HG02759 (cell line): ENCODE results near the gene CYP8B1.

Source experiments
- ATAC-seq: cut with Tn5 transposase; IDR thresholded peaks from one replicate; pipeline ENCODE4 v1.9.1; 2021; ENCODE audit warnings: mild to moderate bottlenecking, moderate library complexity; ENCODE audit not compliant: unreplicated experiment

Gene CYP8B1, protein sequence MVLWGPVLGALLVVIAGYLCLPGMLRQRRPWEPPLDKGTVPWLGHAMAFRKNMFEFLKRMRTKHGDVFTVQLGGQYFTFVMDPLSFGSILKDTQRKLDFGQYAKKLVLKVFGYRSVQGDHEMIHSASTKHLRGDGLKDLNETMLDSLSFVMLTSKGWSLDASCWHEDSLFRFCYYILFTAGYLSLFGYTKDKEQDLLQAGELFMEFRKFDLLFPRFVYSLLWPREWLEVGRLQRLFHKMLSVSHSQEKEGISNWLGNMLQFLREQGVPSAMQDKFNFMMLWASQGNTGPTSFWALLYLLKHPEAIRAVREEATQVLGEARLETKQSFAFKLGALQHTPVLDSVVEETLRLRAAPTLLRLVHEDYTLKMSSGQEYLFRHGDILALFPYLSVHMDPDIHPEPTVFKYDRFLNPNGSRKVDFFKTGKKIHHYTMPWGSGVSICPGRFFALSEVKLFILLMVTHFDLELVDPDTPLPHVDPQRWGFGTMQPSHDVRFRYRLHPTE

GRCh38 chr3:42875325-42876151, at the start of gene CYP8B1:
Gene CYP8B1, minus strand, starts transcription at chr3:42875879. Its CDS starts 63 bp downstream, at chr3:42875816.
- ATAC-seq, result no peak

GRCh38 chr3:42923606-42924005, 47.9 kb upstream of the CYP8B1 start:
- ATAC-seq, result no peak

DNA sequence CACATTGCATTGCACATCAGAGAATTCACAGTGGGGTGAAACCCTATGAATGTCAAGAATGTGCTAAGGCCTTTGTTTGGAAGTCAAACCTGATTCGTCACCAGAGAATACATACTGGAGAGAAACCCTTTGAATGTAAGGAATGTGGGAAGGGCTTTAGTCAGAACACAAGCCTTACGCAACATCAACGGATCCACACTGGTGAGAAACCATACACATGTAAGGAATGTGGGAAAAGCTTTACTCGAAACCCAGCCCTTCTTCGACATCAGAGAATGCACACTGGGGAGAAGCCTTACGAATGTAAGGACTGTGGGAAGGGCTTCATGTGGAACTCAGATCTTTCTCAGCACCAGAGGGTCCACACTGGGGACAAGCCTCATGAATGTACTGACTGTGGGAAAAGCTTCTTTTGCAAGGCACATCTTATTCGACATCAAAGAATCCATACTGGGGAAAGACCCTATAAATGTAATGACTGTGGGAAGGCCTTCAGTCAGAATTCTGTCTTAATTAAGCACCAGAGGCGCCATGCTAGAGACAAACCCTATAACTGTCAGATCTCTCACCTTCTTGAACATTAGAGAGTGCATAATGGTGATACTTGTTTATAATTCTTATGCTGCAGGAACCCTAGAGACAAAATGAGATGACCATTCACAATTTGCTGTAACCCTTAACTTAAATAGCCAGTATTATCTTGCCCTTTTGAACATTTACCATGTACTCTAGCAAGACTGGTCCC, 39.3 kb upstream of the CYP8B1 start:
- ATAC-seq, result no peak

DNA sequence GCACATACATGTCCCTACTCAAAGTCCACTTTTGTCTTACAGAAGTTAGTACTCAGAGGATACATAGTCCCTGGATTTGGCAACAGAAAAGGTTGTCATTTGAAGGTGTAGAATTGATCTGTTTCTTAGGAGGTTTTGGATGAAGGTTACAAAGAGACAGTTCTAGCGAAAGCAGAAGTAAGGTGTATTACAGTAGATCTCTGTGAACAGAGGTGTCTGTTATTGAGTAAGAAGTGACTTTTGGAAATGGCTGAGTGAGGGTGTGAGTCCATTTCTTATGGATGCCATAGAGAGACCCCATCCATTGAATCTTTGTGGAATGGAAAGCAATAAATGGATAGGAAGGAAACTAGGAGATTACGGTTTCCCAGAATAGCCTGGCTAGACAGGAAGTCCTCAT, 35.9 kb upstream of the CYP8B1 start:
- ATAC-seq, result no peak

GRCh38 chr3:42908675-42909074, 33.0 kb upstream of the CYP8B1 start:
- ATAC-seq, result no peak

DNA sequence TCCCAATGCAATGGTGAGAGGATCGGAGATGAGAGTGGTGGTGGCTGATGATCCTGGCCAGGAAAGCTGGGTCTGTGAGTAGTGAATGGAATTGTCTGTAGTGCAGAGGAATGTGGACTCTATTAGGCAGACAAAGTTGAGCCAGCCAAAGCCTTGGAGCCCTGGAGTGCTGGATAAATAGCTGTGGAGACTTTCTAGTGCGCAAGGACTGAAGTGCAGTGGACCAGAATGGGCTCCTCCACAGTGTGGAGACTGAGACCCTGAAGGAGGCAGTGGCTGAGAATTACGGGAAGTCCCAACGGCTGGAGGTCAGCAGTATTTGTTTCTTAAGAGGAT, 31.1 kb upstream of the CYP8B1 start:
- no peak for ATAC-seq

- ATAC-seq, result no peak
Observed at GRCh38 chr3:42906070-42906847, 30.6 kb upstream of the CYP8B1 start, which contains the start of gene ZNF662. Gene ZNF662, plus strand, starts transcription at chr3:42906142. Its CDS starts 1,973 bp downstream, at chr3:42908115.

- ATAC-seq, result no peak
Observed at GRCh38 chr3:42905740-42906069, 30.0 kb upstream of the CYP8B1 start.

- ATAC-seq, result no peak
Observed at GRCh38 chr3:42904076-42904475, 28.4 kb upstream of the CYP8B1 start.

- no peak for ATAC-seq
Observed at GRCh38 chr3:42902257-42902656, 26.6 kb upstream of the CYP8B1 start.

- ATAC-seq, result no peak
Observed at GRCh38 chr3:42901073-42901415, 25.4 kb upstream of the CYP8B1 start.

GRCh38 chr3:42900226-42901072, 24.8 kb upstream of the CYP8B1 start:
- no peak for ATAC-seq

- no peak for ATAC-seq
Observed at GRCh38 chr3:42898896-42899675, 23.4 kb upstream of the CYP8B1 start.

DNA sequence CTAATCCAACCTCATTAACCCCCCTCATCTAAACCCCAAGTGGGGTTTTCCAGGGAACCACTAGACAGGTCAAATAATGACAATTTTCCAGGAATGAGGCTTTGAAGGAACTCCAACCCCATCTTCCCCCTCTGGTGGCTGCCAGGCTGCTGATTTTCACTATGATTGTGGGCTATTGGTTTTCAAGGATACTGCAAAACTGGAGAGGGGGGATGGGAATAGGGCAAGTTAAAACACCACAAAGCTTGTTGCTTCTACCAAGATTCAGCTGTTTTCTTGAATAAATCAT, 19.8 kb upstream of the CYP8B1 start:
- ATAC-seq, result no peak

GRCh38 chr3:42894698-42895579, 19.3 kb upstream of the CYP8B1 start:
- ATAC-seq, result no peak

- ATAC-seq, result no peak
Observed at GRCh38 chr3:42892807-42893206, 17.1 kb upstream of the CYP8B1 start.

GRCh38 chr3:42892169-42892568, 16.5 kb upstream of the CYP8B1 start:
- ATAC-seq, result no peak

DNA sequence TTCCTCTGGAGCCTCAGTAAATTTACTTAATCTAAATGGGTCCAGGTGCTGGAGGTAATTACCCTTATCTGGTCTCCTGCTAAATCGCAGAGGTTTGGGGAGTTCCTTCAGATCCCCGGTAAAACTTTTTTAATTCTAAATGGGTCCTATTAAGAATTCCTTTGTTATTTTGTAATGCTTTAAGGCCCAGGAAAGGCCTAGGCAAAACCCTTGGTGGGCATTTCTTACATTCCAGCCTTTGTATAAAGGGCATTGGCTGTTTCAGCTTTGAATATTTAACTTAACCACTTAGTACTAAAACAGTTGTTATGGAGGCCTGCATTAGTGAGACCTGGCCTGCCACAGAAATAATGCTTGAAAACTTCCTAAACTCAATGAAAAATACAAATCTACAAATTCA, 15.4 kb upstream of the CYP8B1 start:
- ATAC-seq, result no peak
